Skeletal muscle cell (primary cell): ENCODE results near the gene ITPRIPL1.

Experiments
- DNase-seq: peaks from one replicate; pipeline ENCODE4 v3.0.0-alpha.2; 2010; ENCODE audit warnings: low read depth
- H3K4me3 ChIP-seq: 2 replicates; pipeline ENCODE4 v1.5.1; 2011; ENCODE audit warnings: low read depth, mild to moderate bottlenecking, control low read depth, low read length, moderate library complexity

Gene ITPRIPL1

GRCh38 chr2:96320326-96320725 lies 4.8 kb upstream of the ITPRIPL1 start:
- DNase-seq = no peak
- no peak overlapping the region for H3K4me3 ChIP-seq

GRCh38 chr2:96320728-96321622 lies 4.1 kb upstream of the ITPRIPL1 start:
- DNase-seq = no peak
- H3K4me3 ChIP-seq = peak overlapping the region; percentile 55

- DNase-seq = no peak
- H3K4me3 ChIP-seq = no peak overlapping the region
Measured at GRCh38 chr2:96323849-96324248, 1.3 kb upstream of the ITPRIPL1 start.

DNA sequence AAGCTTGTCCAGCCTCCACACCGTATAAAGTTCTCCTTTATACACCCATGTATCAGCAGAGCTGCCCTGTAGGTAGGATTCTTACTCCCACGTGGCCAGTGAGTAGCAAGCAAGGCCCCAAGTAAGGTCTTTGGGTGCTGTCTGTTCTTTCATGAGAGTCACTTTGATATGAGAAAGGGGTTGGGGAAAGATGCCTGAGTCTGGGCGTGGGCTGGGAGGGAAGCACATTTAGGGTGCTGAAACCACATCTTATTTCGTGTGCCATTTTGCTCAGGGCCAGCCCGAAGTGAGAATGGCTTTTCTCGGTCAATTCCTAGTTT lies 436 bp upstream of the ITPRIPL1 start:
- DNase-seq = no peak
- peak overlapping the region; percentile 52 for H3K4me3 ChIP-seq

- DNase-seq = no peak
- peak overlapping the region; percentile 52 for H3K4me3 ChIP-seq
Measured at GRCh38 chr2:96325884-96326255, 753 bp downstream of the ITPRIPL1 start.

DNA sequence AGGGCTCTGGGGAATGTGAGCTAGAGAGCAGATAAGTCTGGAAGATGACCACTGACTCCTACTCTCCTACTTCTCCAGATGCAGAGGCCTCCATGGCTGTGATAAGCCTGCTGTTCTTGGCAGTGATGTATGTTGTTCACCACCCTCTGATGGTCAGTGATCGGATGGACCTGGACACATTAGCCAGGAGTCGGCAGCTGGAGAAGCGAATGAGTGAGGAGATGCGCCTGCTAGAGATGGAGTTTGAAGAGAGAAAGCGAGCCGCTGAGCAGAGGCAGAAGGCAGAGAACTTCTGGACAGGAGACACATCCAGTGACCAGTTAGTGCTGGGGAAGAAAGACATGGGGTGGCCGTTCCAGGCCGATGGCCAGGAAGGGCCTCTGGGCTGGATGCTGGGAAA lies 1.4 kb downstream of the ITPRIPL1 start:
- H3K4me3 ChIP-seq = no peak overlapping the region
- DNase-seq = no peak

DNA sequence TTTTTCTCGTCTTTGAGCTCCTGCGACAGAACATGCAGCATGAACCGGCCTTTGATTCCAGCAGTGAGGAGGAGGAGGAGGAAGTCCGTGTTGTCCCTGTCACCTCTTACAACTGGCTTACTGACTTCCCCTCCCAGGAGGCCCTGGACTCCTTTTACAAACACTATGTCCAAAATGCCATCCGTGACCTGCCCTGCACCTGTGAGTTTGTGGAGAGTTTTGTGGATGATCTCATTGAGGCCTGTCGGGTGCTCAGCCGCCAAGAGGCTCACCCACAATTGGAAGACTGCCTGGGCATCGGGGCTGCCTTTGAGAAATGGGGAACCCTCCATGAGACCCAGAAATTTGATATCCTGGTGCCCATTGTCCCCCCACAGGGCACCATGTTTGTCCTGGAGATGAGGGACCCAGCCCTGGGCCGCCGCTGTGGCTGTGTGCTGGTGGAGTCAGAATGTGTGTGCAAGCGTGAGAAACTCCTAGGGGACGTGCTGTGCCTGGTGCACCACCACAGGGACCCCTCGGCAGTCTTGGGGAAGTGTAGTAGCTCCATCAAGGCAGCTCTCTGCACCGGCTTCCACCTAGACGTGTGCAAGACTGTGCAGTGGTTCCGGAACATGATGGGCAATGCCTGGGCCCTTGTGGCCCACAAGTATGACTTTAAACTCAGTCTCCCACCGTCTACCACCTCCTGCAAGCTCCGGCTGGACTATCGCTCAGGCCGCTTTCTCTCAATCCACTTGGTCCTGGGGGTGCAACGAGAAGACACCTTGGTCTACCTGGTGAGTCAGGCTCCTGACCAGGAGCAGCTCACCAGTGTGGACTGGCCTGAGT lies 2.1 kb downstream of the ITPRIPL1 start:
- no peak overlapping the region for H3K4me3 ChIP-seq
- no peak for DNase-seq

GRCh38 chr2:96329456-96329855 lies 4.3 kb downstream of the ITPRIPL1 start:
- peak; percentile 70 for DNase-seq

GRCh38 chr2:96329874-96330273 lies 4.8 kb downstream of the ITPRIPL1 start:
- H3K4me3 ChIP-seq = no peak overlapping the region

More at GRCh38 chr2:96329456-96329855, 4.3 kb downstream of the ITPRIPL1 start:
- no peak overlapping the region for H3K4me3 ChIP-seq

GRCh38 chr2:96330407-96330806 lies 5.3 kb downstream of the ITPRIPL1 start:
- H3K4me3 ChIP-seq = no peak overlapping the region
- peak; percentile 78 for DNase-seq

More at GRCh38 chr2:96329874-96330273, 4.8 kb downstream of the ITPRIPL1 start:
- no peak for DNase-seq

GRCh38 chr2:96333708-96334107 lies 8.6 kb downstream of the ITPRIPL1 start:
- no peak overlapping the region for H3K4me3 ChIP-seq
- DNase-seq = no peak

DNA sequence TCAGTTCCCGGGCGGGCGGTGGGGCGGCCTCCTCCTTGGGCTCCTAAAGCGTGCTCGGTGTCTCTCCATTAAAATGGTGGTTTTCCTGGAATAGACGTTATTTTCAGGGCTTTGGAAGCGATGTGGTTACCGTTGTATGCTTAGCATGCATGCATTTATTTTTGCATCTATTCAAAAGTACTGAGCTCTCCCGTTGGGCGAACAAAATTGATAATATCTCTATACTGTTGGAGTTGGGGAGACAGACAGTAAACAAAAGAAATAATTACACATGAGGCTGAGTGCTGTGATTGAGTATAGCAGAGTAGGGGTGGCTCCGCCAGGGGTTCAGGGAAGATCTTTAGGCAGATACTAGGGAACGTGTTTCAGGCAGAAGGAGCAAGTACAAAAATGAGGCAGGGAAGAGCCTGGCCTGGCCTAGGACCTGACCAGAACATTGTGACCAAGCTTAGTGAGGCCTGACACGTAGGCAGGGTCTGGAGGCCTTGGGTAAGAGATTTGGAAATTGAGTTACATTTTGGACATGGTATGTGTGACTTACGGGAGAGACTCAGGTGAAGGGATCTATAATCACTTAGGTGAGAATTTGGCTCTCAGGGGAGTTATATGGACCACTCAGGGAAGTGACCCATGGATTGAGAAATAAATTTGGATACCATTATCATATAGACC lies 11.1 kb downstream of the ITPRIPL1 start:
- DNase-seq = no peak
- peak overlapping the region; percentile 68 for H3K4me3 ChIP-seq

GRCh38 chr2:96336873-96337272 lies 11.8 kb downstream of the ITPRIPL1 start:
- no peak overlapping the region for H3K4me3 ChIP-seq
- DNase-seq = no peak

DNA sequence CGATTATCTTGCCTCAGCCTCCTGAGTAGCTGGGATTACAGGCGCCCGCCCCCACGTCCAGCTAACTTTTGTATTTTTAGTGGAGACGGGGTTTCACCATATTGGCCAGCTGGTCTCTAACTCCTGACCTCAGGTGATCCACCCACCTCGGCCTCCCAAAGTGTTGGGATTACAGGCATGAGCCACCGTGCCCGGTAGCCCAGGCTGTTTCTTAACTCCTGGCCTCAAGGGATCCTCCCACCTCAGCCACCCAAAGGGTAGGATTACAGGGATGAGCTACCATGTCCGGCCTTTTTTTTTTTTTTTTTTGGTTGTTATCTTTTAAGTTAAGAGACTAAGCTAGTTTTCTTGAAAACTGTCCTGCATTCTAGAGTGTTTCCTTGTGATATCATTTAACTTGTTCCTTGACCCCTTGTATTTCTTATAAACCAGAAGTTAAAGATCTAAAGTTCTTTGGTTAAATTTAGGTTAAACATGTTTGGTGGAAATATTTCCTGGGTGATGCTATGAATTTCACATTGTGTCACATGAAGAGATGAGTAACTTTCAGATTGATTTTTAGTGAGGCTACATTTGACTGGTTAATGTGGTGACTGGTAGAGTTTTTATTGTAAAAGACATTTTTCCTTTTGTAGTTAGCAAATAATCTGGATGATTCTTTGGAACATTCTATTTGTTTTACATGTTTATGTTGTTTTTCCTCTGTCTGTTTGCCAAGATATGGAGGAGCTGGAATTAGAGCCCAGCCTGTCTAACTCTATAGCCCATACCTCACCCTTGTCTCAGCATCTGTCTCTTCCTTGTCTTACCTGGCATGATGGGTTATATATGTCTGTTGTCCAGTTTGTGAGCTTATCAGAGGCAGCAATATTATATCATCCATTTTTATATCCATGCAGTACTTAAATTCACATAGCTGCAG lies 15.6 kb downstream of the ITPRIPL1 start:
- no peak overlapping the region for H3K4me3 ChIP-seq
- DNase-seq = no peak

- DNase-seq = no peak
- H3K4me3 ChIP-seq = no peak overlapping the region
Measured at GRCh38 chr2:96341641-96342040, 16.5 kb downstream of the ITPRIPL1 start.

DNA sequence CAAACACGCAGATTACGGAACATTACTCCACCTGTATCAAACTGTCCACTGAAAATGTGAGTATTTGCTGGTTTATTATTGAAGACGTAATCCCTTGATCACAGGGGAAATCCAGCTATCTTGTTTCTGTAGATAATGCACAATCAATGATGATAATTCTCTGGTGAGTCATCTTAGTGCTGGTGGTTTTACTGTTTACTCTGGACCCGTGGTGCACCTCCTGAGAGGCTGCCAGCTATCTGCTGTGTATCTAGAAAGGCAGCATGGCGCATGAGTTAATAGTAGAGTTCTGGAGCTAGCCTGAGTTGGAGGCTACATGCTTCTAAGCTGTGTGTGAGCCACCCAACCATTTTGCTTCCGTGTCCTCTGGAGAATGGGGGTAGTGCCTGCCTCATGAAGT lies 17.0 kb downstream of the ITPRIPL1 start:
- peak; percentile 54 for DNase-seq
- H3K4me3 ChIP-seq = no peak overlapping the region

DNA sequence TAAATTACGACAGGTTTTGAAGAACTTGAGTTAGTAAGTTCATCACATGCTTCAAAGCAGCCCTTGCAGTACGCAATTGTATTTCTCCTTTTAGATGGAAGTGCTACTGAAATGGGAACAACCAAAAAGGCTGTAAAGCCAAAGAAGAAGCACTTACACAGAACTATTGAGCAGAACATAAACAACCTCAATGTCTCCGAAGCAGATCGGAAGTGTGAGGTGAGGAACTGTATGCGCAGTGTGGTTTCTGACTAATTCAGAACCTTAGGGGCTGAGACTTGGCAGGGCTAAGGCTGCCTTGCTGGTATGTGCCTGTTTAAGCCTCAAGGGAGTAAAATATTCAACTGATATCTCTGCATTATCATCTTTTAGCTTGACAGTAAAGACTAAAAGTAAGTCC lies 18.9 kb downstream of the ITPRIPL1 start:
- no peak overlapping the region for H3K4me3 ChIP-seq
- DNase-seq = no peak

GRCh38 chr2:96345438-96345837 lies 20.3 kb downstream of the ITPRIPL1 start:
- no peak overlapping the region for H3K4me3 ChIP-seq
- DNase-seq = no peak

DNA sequence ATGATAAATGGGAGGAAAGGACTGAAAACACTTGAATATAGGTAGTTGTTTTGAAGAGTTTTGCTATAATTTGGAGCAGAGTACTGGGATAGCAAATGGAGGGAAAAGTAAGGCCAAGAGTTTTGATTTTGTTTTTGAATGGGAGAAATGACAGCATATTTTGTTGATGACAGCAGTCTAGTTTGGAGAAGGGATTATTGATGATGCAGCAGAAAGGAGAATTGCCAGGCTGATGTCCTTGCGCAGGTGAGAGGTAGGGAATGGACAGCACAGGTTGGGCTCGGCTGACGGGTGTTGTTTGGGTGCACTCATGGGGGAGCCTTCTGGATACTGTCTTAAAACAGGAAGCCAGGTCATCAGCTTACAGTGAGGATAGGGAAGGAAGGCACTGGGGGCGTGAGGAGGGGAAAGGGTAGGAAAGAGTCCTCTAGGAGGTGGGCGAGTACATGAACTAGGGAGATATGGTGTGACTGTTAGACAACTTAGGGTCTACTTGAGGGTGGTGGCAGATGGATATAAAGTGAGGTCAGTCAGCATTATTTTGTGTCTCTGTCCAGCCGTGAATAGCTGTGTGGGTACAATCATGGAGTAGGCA lies 20.8 kb downstream of the ITPRIPL1 start:
- no peak overlapping the region for H3K4me3 ChIP-seq
- DNase-seq = no peak
